CD14-positive monocyte (primary cell): ENCODE results near the gene ARHGAP15. TPM values are rescaled to one million over a fixed set of nuclear protein-coding genes. Genes with fewer than 3 reads are reported as not detected.

Experiments used
- DNase-seq, 3 donors: peaks; one replicate each; pipeline ENCODE4 v3.0.0-alpha.2; 2011 to 2022
- H2AFZ ChIP-seq: 2 replicates; pipeline ENCODE4 v1.6.0; 2012; ENCODE audit warnings: mild to moderate bottlenecking, low read depth, low read length, inconsistent platforms; ENCODE audit not compliant: insufficient read depth, poor library complexity, severe bottlenecking
- H3K27ac ChIP-seq, 2 donors: 1 replicate in 1 of 2; 2 replicates in 1 of 2; pipeline ENCODE4 v1.5.1; 2012 to 2013; ENCODE audit warnings: low read length in 2 of 2, control low read depth in 1 of 2, inconsistent platforms in 1 of 2, low read depth in 1 of 2, mild to moderate bottlenecking in 1 of 2
- H3K27me3 ChIP-seq, 2 donors: one replicate each; pipeline versions ENCODE4 v1.6.0 to v1.6.1; 2011 to 2013; ENCODE audit warnings: low read length in 2 of 2; ENCODE audit not compliant: control insufficient read depth in 2 of 2, insufficient read depth in 2 of 2
- H3K36me3 ChIP-seq, 2 donors: replicated peaks in 1 of 2; 1 replicate in 1 of 2; 2 replicates in 1 of 2; pipeline versions ENCODE4 v1.5.1 to v1.6.1; 2012 to 2013; ENCODE audit warnings: low read length in 2 of 2, control low read depth in 1 of 2, inconsistent platforms in 1 of 2, mild to moderate bottlenecking in 1 of 2; ENCODE audit not compliant: insufficient read depth in 2 of 2, control insufficient read depth in 1 of 2
- H3K4me1 ChIP-seq, 2 donors: 1 replicate in 1 of 2; 2 replicates in 1 of 2; pipeline versions ENCODE4 v1.5.1 to v1.6.1; 2012 to 2013; ENCODE audit warnings: low read length in 2 of 2, control low read depth in 1 of 2, inconsistent platforms in 1 of 2, mild to moderate bottlenecking in 1 of 2, moderate library complexity in 1 of 2; ENCODE audit not compliant: insufficient read depth in 2 of 2, control insufficient read depth in 1 of 2
- H3K4me2 ChIP-seq: replicated peaks from 2 replicates; pipeline ENCODE3; 2012; ENCODE audit warnings: low read length, moderate library complexity, mild to moderate bottlenecking; ENCODE audit not compliant: poor library complexity, severe bottlenecking; ENCODE audit errors: extremely low read depth
- H3K4me3 ChIP-seq, 3 experiments: fragments of 200-600 bp in 1 of 3; sonication (generic) in 1 of 3; replicated peaks in 1 of 3; 1 replicate in 2 of 3; 2 replicates in 1 of 3; pipeline ENCODE4 v1.5.1; 2011 to 2013; ENCODE audit warnings: low read length in 3 of 3, mild to moderate bottlenecking in 3 of 3, control low read depth in 2 of 3, low read depth in 2 of 3, inconsistent platforms in 1 of 3, moderate library complexity in 1 of 3
- H3K79me2 ChIP-seq: 2 replicates; pipeline ENCODE4 v1.6.0; 2012; ENCODE audit warnings: mild to moderate bottlenecking, control low read depth, inconsistent platforms, low read length, moderate library complexity; ENCODE audit not compliant: insufficient read depth
- H3K9ac ChIP-seq: 2 replicates; pipeline ENCODE4 v1.6.0; 2017; ENCODE audit warnings: low read length, mild to moderate bottlenecking; ENCODE audit not compliant: insufficient read depth, poor library complexity, severe bottlenecking
- H3K9me3 ChIP-seq, 2 donors: replicated peaks in 1 of 2; 1 replicate in 1 of 2; 2 replicates in 1 of 2; pipeline versions ENCODE4 v1.5.1 to v1.6.1; 2012 to 2013; ENCODE audit warnings: low read length in 2 of 2, control low read depth in 1 of 2; ENCODE audit not compliant: control insufficient read depth in 1 of 2, insufficient read depth in 1 of 2
- H4K20me1 ChIP-seq: 2 replicates; pipeline ENCODE4 v1.6.0; 2012; ENCODE audit warnings: mild to moderate bottlenecking, low read length, control low read depth, moderate library complexity; ENCODE audit not compliant: insufficient read depth
- H3K27ac Mint-ChIP-seq, 7 donors: one replicate each; pipeline ENCODE4 v1.8.0; 2020; ENCODE audit warnings: mild to moderate bottlenecking in 7 of 7, mixed read lengths in 7 of 7, moderate library complexity in 6 of 7, inconsistent platforms in 2 of 7
- H3K27me3 Mint-ChIP-seq, 3 donors: one replicate each; pipeline ENCODE4 v1.8.0; 2021 to 2022; ENCODE audit warnings: low read depth in 3 of 3, mild to moderate bottlenecking in 3 of 3, mixed read lengths in 3 of 3, moderate library complexity in 3 of 3, inconsistent platforms in 1 of 3
- H3K36me3 Mint-ChIP-seq, 2 donors: one replicate each; pipeline ENCODE4 v1.8.0; 2020; ENCODE audit warnings: mixed read lengths in 2 of 2, inconsistent platforms in 1 of 2, mild to moderate bottlenecking in 1 of 2
- H3K4me1 Mint-ChIP-seq: one replicate; pipeline ENCODE4 v1.8.0; 2020; ENCODE audit warnings: mild to moderate bottlenecking, mixed read lengths
- H3K4me3 Mint-ChIP-seq, 2 donors: one replicate each; pipeline ENCODE4 v1.8.0; 2020; ENCODE audit warnings: mild to moderate bottlenecking in 2 of 2, mixed read lengths in 2 of 2, moderate library complexity in 1 of 2
- H3K9me3 Mint-ChIP-seq, 7 donors: one replicate each; pipeline ENCODE4 v1.8.0; 2020 to 2022; ENCODE audit warnings: mixed read lengths in 7 of 7, mild to moderate bottlenecking in 6 of 7, moderate library complexity in 6 of 7, inconsistent platforms in 2 of 7
- WGBS: methylation state at CpG from one replicate; pipeline ENCODE4 v1.1.5; 2013; ENCODE audit warnings: missing lambda C conversion rate; ENCODE audit not compliant: insufficient coverage; 5-methylcytosine and 5-hydroxymethylcytosine counted together
- intact Hi-C, 2 donors: fragments of 100-400 bp; cut with micrococcal nuclease; formaldehyde crosslinking; loops; one replicate each; pipeline versions ENCODE4 v1.15.0 to v1.15.1; 2023
- polyA plus RNA-seq, 3 donors: library from polyadenylated mRNA; depleted of rRNA in 1 of 3; unstranded in 2 of 3; stranded (reverse) in 1 of 3; fragments of 300-500 nt in 2 of 3; fragments of >200 nt in 1 of 3; fragmentation: Illumina TruSeq in 2 of 3; gene quantifications; 1 replicate in 2 of 3; 2 replicates in 1 of 3; pipeline ENCODE4 v1.2.3, GENCODE V29; 2012 to 2021
- TF ChIP-seq, protein P1 (sequence below): fragments of 200-600 bp; IDR thresholded peaks from one replicate; pipeline ENCODE4 v1.8.0; 2022; ENCODE audit warnings: antibody characterized with exemption, mild to moderate bottlenecking

The ARHGAP15 gene
- polyA plus RNA-seq, 3 donors = 35.4 to 50.9 (median 50.7) TPM

- Histone ChIP-seq H3K36me3 (peaks cover 6 to 50% of the 10 kb centered on the region in 2 donors), H3K27ac (no peak overlapping the region), H3K9ac (no peak overlapping the region), H4K20me1 (no peaks in the 10 kb centered on the region), H3K27me3 (no peaks in the 10 kb centered on the region), H3K4me2 (no peak overlapping the region), H3K9me3 (no peaks in the 10 kb centered on the region), H3K4me3 (no peak overlapping the region), H3K4me1 (peaks cover 6 to 9% of the 10 kb centered on the region in 2 donors), H3K79me2 (no peaks in the 10 kb centered on the region), H2AFZ (no peak overlapping the region)
- H3K4me1 Mint-ChIP-seq = peaks cover 28% of the 10 kb centered on the region
- H3K36me3 Mint-ChIP-seq = peaks cover 46 to 53% of the 10 kb centered on the region in 2 donors
- peaks cover 0 to 5% (median 0%) of the 10 kb centered on the region in 7 donors for H3K9me3 Mint-ChIP-seq
- H3K27ac Mint-ChIP-seq = no peak overlapping the region
- intact Hi-C loops = no loop called here
- TF ChIP-seq, protein P1, sequence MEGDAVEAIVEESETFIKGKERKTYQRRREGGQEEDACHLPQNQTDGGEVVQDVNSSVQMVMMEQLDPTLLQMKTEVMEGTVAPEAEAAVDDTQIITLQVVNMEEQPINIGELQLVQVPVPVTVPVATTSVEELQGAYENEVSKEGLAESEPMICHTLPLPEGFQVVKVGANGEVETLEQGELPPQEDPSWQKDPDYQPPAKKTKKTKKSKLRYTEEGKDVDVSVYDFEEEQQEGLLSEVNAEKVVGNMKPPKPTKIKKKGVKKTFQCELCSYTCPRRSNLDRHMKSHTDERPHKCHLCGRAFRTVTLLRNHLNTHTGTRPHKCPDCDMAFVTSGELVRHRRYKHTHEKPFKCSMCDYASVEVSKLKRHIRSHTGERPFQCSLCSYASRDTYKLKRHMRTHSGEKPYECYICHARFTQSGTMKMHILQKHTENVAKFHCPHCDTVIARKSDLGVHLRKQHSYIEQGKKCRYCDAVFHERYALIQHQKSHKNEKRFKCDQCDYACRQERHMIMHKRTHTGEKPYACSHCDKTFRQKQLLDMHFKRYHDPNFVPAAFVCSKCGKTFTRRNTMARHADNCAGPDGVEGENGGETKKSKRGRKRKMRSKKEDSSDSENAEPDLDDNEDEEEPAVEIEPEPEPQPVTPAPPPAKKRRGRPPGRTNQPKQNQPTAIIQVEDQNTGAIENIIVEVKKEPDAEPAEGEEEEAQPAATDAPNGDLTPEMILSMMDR = no peak
- no peak for DNase-seq
- no peaks in the 10 kb centered on the region for H3K27me3 Mint-ChIP-seq
- H3K4me3 Mint-ChIP-seq = no peak overlapping the region
- no CpG with 5 or more reads among the region's 1 CpG for WGBS
These were observed 429.4 kb downstream of the ARHGAP15 start for GRCh38 chr2:143558665-143559064.

DNA sequence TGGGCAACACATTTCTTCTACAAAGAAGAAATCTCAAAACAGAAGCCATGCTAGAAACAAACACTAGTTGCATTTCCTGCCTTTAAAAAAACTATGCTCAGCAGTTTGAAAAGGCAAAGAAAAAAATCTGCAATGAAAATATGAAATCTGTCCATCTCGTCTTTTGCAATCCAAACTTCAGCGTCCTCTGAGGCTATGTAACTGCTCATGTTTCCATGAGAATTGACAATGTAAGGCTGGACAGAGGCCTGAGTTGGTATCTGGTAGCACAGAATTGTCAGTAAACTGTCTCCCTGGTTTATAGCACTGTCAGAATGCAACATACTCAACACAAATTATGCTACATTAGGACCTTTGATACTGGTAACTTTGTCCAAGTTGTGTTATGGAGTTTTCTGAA lies 429.9 kb downstream of the ARHGAP15 start:
- H3K4me1 ChIP-seq = peaks cover 6 to 9% of the 10 kb centered on the region in 2 donors
- peaks cover 0 to 5% (median 0%) of the 10 kb centered on the region in 7 donors for H3K9me3 Mint-ChIP-seq
- H3K27me3 Mint-ChIP-seq = no peaks in the 10 kb centered on the region
- WGBS = 86% methylated on average over 1 of the region's 2 CpGs
- no peaks in the 10 kb centered on the region for H4K20me1 ChIP-seq
- H2AFZ ChIP-seq = no peak overlapping the region
- H3K27ac Mint-ChIP-seq = no peak overlapping the region
- peaks cover 6 to 50% of the 10 kb centered on the region in 2 donors for H3K36me3 ChIP-seq
- H3K4me1 Mint-ChIP-seq = peaks cover 28% of the 10 kb centered on the region
- no peak overlapping the region for H3K4me3 ChIP-seq
- H3K27ac ChIP-seq = no peak overlapping the region
- TF ChIP-seq, protein P1 = no peak
- no peaks in the 10 kb centered on the region for H3K9me3 ChIP-seq
- no peak overlapping the region for H3K9ac ChIP-seq
- peaks cover 49 to 53% of the 10 kb centered on the region in 2 donors for H3K36me3 Mint-ChIP-seq
- H3K27me3 ChIP-seq = no peaks in the 10 kb centered on the region
- intact Hi-C loops = no loop called here
- no peak overlapping the region for H3K4me3 Mint-ChIP-seq
- no peak overlapping the region for H3K4me2 ChIP-seq
- H3K79me2 ChIP-seq = no peaks in the 10 kb centered on the region
- DNase-seq = no peak
